ENCODE data around the gene DHX35. TPM values are rescaled to one million over a fixed set of nuclear protein-coding genes. Genes with fewer than 3 reads are reported as not detected.
"Not testable (repeated sequence)": the region's sequence is repeated elsewhere in the genome, so short reads cannot be mapped to it uniquely, and the experiment has no call there.

Gene DHX35
- total RNA-seq, 1 donor from 2014 or later, result 11.4 TPM

- intact Hi-C loops (cut with DNase I), result no loop called here
- DNase-seq (ENCODE audit: low spot score), result no peak
Observed at GRCh38 chr20:38969708-38970107, 7.6 kb downstream of the DHX35 start.

- intact Hi-C loops (cut with DNase I), result no loop called here
- no peak for DNase-seq (ENCODE audit: low spot score)
Observed at GRCh38 chr20:38970302-38970701, 8.2 kb downstream of the DHX35 start.

GRCh38 chr20:38973107-38973506 is 11.0 kb downstream of the DHX35 start:
- intact Hi-C loops (cut with DNase I), result no loop called here
- no peak for DNase-seq (ENCODE audit: low spot score)

- intact Hi-C loops (cut with DNase I), result no loop called here
- DNase-seq (ENCODE audit: low spot score), result no peak
Observed at GRCh38 chr20:38973645-38974044, 11.5 kb downstream of the DHX35 start.

- DNase-seq (ENCODE audit: low spot score), result no peak
- intact Hi-C loops (cut with DNase I), result no loop called here
Observed at GRCh38 chr20:38975539-38976120, 13.5 kb downstream of the DHX35 start.

GRCh38 chr20:38979434-38979833 is 17.3 kb downstream of the DHX35 start:
- intact Hi-C loops (cut with DNase I), result no loop called here
- DNase-seq (ENCODE audit: low spot score), result no peak

GRCh38 chr20:38979842-38980241 is 17.7 kb downstream of the DHX35 start:
- intact Hi-C loops (cut with DNase I), result no loop called here
- no peak for DNase-seq (ENCODE audit: low spot score)

GRCh38 chr20:38982291-38982690 is 20.1 kb downstream of the DHX35 start:
- DNase-seq (ENCODE audit: low spot score), result no peak
- intact Hi-C loops (cut with DNase I), result no loop called here

- intact Hi-C loops (cut with DNase I), result no loop called here
- no peak for DNase-seq (ENCODE audit: low spot score)
Observed at GRCh38 chr20:38985060-38985459, 22.9 kb downstream of the DHX35 start.

- intact Hi-C loops (cut with DNase I), result no loop called here
- no peak for DNase-seq (ENCODE audit: low spot score)
Observed at GRCh38 chr20:38985603-38986170, 23.5 kb downstream of the DHX35 start.

GRCh38 chr20:38986663-38987062 is 24.5 kb downstream of the DHX35 start:
- intact Hi-C loops (cut with DNase I), result no loop called here
- DNase-seq (ENCODE audit: low spot score), result no peak

- intact Hi-C loops (cut with DNase I), result no loop called here
- no peak for DNase-seq (ENCODE audit: low spot score)
Observed at GRCh38 chr20:38987777-38988176, 25.6 kb downstream of the DHX35 start.

- DNase-seq (ENCODE audit: low spot score), result no peak
- intact Hi-C loops (cut with DNase I), result no loop called here
Observed at GRCh38 chr20:38990728-38991127, 28.6 kb downstream of the DHX35 start.

GRCh38 chr20:38991814-38992704 is 29.9 kb downstream of the DHX35 start:
- intact Hi-C loops (cut with DNase I), result no loop called here
- no peak for DNase-seq (ENCODE audit: low spot score)

GRCh38 chr20:38995536-38996044 is 33.4 kb downstream of the DHX35 start:
- no peak for DNase-seq (ENCODE audit: low spot score)
- intact Hi-C loops (cut with DNase I), result no loop called here

GRCh38 chr20:38996866-38997265 is 34.7 kb downstream of the DHX35 start:
- DNase-seq (ENCODE audit: low spot score); intact Hi-C loops (cut with DNase I): not testable (repeated sequence)

- intact Hi-C loops (cut with DNase I), result no loop called here
Observed at GRCh38 chr20:38997622-38998021, 35.5 kb downstream of the DHX35 start.

GRCh38 chr20:38999217-38999616 is 37.1 kb downstream of the DHX35 start:
- intact Hi-C loops (cut with DNase I), result no loop called here
- DNase-seq (ENCODE audit: low spot score), result no peak

More at GRCh38 chr20:38997622-38998021, 35.5 kb downstream of the DHX35 start:
- no peak for DNase-seq (ENCODE audit: low spot score)

GRCh38 chr20:38999965-39000910 is 38.1 kb downstream of the DHX35 start:
- no peak for DNase-seq (ENCODE audit: low spot score)
- intact Hi-C loops (cut with DNase I), result no loop called here

Data from cardiac septum (tissue), 1 donor.